ENCODE results near the gene FAM187B. TPM values are rescaled to one million over a fixed set of nuclear protein-coding genes. Genes with fewer than 3 reads are reported as not detected.

Gene FAM187B
- total and polyA plus RNA-seq, 8 donors = not detected

DNA sequence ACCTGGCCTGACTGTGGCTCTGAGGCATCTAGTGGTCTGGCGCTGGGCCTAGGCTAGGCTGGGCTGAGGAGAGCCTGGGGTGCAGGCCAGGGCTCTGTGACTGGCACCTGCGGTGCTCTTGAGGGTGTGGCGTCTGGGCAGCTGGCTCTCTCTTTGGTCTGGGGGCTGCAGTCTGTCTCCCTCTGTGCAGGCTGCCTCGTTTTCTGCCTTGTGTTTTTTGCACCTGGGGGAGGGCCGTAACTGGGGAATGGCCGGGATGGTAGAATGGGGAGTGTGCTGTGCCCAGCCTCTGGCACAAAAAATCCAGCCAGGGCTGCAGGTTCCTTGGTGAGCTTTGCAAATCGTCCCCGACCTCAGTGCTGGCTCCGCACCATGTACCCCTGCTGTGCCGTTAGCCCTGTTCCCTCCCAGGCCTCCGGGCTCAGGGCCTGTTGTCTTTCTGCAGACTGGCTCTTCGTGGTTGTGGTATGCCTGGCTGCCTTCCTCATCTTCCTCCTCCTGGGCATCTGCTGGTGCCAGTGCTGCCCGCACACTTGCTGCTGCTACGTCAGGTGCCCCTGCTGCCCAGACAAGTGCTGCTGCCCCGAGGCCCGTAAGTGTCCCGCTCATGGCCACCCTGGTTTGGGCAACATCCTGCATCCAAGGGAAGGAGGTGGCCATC, 33.7 kb upstream of the FAM187B start:
- peaks cover 0 to 10% (median 0%) of the 10 kb centered on the region in 3 donors for H3K36me3 ChIP-seq
- FAIRE-seq (no peak), ATAC-seq (no peak), DNase-seq (peak in 5 of 6 donors; percentile 15 to 67 (median 38))
- no peak overlapping the region for H3K4me3 ChIP-seq
- intact Hi-C loops (cut with DNase I) = no loop called here
- H3K9me3 ChIP-seq = no peaks in the 10 kb centered on the region
- no peak overlapping the region for H3K27ac ChIP-seq
- H3K27me3 ChIP-seq = no peaks in the 10 kb centered on the region
- peaks cover 6 to 12% (median 10%) of the 10 kb centered on the region in 3 donors for H3K4me1 ChIP-seq
- 82 to 84% methylated on average over 17 of the region's 17 CpGs for WGBS, 2 donors
- TF ChIP-seq, protein P1, sequence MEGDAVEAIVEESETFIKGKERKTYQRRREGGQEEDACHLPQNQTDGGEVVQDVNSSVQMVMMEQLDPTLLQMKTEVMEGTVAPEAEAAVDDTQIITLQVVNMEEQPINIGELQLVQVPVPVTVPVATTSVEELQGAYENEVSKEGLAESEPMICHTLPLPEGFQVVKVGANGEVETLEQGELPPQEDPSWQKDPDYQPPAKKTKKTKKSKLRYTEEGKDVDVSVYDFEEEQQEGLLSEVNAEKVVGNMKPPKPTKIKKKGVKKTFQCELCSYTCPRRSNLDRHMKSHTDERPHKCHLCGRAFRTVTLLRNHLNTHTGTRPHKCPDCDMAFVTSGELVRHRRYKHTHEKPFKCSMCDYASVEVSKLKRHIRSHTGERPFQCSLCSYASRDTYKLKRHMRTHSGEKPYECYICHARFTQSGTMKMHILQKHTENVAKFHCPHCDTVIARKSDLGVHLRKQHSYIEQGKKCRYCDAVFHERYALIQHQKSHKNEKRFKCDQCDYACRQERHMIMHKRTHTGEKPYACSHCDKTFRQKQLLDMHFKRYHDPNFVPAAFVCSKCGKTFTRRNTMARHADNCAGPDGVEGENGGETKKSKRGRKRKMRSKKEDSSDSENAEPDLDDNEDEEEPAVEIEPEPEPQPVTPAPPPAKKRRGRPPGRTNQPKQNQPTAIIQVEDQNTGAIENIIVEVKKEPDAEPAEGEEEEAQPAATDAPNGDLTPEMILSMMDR (IDR thresholded peaks at IDR 0.05) = no peak

DNA sequence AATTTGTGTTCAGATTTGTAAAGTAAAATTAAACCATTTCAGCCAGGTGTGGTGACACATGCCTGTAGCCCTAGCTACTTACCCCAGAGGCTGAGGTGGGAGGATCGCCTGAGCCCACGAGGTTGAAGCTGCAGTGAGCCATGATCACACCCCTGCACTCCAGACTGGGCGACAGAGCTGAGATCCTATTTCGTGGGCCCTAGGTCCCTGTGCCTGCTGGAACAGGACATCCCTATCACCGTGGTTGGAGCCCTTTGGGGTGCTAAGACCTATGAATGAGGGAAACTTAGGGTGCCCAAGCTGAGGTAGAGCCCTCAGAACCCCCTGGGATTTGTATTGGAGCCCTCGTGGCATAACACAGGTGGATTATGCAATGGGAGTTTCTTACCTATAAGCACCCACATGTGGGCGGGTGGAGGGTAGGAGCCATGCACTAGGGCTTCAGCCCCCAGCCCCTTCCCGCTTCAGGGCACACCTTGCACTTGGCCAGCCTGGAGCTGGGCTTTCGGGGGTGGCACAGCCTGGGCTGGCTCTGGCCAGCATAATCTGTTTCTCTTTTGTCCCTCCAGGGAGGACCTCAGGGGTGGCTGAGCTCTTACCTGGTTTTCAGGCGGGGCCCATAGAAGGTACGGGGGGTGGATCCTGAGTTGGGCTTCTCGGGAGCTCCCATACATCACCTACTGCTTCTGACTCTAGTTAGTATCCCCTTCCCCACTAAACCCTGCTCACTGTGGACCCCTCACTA, 33.0 kb upstream of the FAM187B start:
- Histone ChIP-seq H3K27me3 (no peaks in the 10 kb centered on the region), H3K4me3 (no peak overlapping the region), H3K4me1 (peaks cover 6 to 10% (median 8%) of the 10 kb centered on the region in 3 donors), H3K36me3 (peaks cover 0 to 10% (median 0%) of the 10 kb centered on the region in 3 donors), H3K27ac (no peak overlapping the region), H3K9me3 (no peaks in the 10 kb centered on the region)
- 79 to 86% methylated on average over 12 of the region's 12 CpGs for WGBS, 2 donors
- peak in 5 of 6 donors; percentile 12 to 43 (median 25) for DNase-seq
- TF ChIP-seq, protein P1 (IDR thresholded peaks at IDR 0.05) = no peak
- intact Hi-C loops (cut with DNase I) = no loop called here
- FAIRE-seq = no peak
- no peak for ATAC-seq

DNA sequence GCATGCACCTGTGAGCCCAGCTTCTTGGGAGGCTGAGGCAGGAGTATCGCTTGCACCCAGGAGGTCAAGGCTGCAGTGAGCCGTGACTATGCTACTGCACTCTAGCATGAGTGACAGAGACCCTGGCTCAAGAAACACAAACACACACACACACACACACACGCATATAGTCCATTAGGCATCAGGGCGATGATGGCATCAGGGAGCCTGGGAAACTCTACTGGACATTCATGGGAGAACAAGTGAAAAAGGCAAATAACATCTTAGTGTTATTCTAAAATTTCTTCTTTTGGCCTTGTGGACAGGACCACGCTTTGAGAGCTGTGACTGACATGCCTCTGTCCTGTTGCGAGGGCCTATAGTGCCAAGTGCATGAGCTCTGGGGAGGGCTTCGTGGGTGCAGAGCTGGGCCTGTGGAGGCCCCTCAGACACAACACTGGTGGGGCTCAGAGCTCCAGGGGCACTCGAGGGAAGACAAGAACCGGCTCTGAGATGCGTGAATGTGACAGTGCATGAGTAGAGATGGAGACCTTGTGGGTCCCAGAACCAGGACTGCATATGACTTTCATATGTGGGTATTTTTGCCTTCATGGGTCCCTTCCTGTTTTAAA, 32.3 kb upstream of the FAM187B start:
- H3K4me3 ChIP-seq = no peak overlapping the region
- intact Hi-C loops (cut with DNase I) = no loop called here
- ATAC-seq (no peak), FAIRE-seq (no peak), DNase-seq (peak in 4 of 6 donors; percentile 10 to 41 (median 26))
- peaks cover 0 to 10% (median 0%) of the 10 kb centered on the region in 3 donors for H3K36me3 ChIP-seq
- WGBS, 2 donors = 81 to 82% methylated on average over 10 of the region's 10 CpGs
- TF ChIP-seq, protein P1 (IDR thresholded peaks at IDR 0.05) = no peak
- H3K27ac ChIP-seq = no peak overlapping the region
- H3K9me3 ChIP-seq = no peaks in the 10 kb centered on the region
- H3K27me3 ChIP-seq = no peaks in the 10 kb centered on the region
- peaks cover 8 to 9% (median 9%) of the 10 kb centered on the region in 3 donors for H3K4me1 ChIP-seq

DNA sequence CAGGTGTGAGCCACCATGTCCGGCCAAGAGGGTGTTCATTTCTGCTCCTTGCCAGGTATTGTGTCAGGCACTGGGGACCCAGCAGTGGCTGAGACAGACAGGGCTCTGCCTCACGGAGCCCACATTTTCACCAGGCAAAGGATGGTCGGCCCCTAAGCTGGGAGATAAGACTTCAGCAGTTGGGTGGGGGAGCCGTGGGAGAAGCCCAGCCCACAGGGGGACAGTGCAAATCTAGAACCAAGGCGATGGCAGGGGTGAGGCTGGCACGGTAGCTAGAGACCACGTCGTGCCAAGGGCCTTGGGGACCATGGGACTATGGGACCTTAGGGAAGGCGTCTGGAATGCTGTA, 28.5 kb upstream of the FAM187B start:
- Histone ChIP-seq H3K27ac (no peak overlapping the region), H3K4me3 (no peak overlapping the region), H3K9me3 (no peaks in the 10 kb centered on the region), H3K4me1 (peaks cover 0 to 9% (median 4%) of the 10 kb centered on the region in 3 donors), H3K27me3 (no peaks in the 10 kb centered on the region), H3K36me3 (peaks cover 3 to 22% (median 6%) of the 10 kb centered on the region in 3 donors)
- FAIRE-seq (no peak), DNase-seq (peak in 4 of 6 donors; percentile 10 to 43 (median 31)), ATAC-seq (no peak)
- TF ChIP-seq, protein P1 (IDR thresholded peaks at IDR 0.05) = no peak
- WGBS, 2 donors = 83 to 90% methylated on average over 9 of the region's 9 CpGs
- intact Hi-C loops (cut with DNase I) = no loop called here

Measured in pancreas (tissue), 10 donors.